Vein endothelial cell (primary cell): ENCODE results near the gene PARP12. TPM values are rescaled to one million over a fixed set of nuclear protein-coding genes. Genes with fewer than 3 reads are reported as not detected.

ENCODE experiments used
- small RNA-seq: library from RNA; depleted of rRNA; stranded (forward); fragments of <200 nt; gene quantifications from one replicate; pipeline ENCODE3, GENCODE V24; 2012
- total RNA-seq: library from RNA; depleted of rRNA; stranded (reverse); fragments of >200 nt; gene quantifications from 2 replicates; pipeline ENCODE4 v1.2.3, GENCODE V29; 2012

The PARP12 gene
- 71.7 and 72.5 TPM in 2 replicates for total RNA-seq

DNA sequence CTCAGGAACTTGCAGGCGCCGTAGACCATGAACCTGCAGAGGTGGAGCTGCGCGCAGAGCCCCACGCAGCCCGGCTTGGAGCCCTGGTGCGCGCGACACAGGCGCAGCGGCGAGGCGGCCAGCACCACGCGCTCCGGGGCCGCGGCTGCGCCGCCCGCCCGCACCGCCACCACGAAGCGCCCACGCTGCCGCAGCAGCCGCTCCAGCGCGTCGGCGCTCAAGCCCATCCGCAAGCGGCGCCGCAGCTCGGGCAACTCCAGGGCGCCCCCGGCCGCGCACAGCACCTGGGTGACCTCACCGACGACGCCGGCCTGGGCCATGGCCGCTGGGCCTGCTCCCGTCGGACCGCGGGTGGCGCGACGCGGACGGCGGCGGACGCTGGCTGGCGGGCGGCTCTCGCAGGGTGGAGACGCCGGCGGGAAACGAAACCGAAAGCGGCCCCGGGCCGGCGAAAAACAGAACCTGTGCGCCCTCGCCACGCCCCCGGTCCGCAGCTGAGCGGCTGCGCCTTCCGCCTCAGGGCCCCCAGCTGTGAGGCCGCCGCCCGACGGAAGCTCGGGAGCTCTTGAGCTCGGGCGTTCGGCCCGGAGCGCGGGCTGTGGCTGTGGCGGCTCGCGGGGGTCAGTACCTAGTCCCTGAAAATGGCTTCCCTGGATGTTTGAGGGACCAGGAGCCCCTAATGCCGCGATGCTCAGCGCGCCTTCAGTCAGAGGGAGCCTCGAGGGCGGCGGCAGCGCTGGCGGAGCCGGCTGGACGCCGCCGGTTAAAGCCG lies at the start of gene PARP12:
Gene PARP12, minus strand, starts transcription at position 424 of the 772 bp plus-strand sequence. Its CDS starts 104 bp downstream, at position 320.

Small RNA genes lying within 50 kb of the gene (small RNA-seq; reads per million reads assigned to genes)
- not detected for gene RF00019

Other genes starting within 250 kb of the PARP12 start
- gene TBXAS1, start 233.7 kb downstream of the PARP12 start, total RNA-seq = 2.5 and 2.9 TPM in 2 replicates
- 8.1 and 11.4 TPM in 2 replicates for gene KDM7A, start 114.0 kb upstream of the PARP12 start, total RNA-seq